PC-3 (cell line): ENCODE measurements around the gene LYZL1. TPM values are rescaled to one million over a fixed set of nuclear protein-coding genes. Genes with fewer than 3 reads are reported as not detected.
A peak's percentile ranks its signal among the peaks of the same experiment; 100 is the strongest.

Experiments
- ATAC-seq: fragments of 200-7000 bp; cut with Tn5 transposase; 2 replicates; pipeline ENCODE4 v1.9.1; 2020; ENCODE audit warnings: mild to moderate bottlenecking, moderate library complexity
- BruUV-seq: library from RNA; stranded (reverse); fragments of 400-500 nt; replicated peaks from 2 replicates; lab custom pipeline; 2021; lab: Mats Ljungman, UMichigan
- CTCF ChIA-PET: fragments of 300-600 bp; sonication (Branson Sonifier 250); formaldehyde crosslinking; loops from one replicate; lab custom pipeline; 2022; ENCODE audit warnings: antibody characterized with exemption; lab: Charles Lee
- POLR2A ChIA-PET: fragments of 300-600 bp; sonication (Branson Sonifier 250); formaldehyde crosslinking; loops from one replicate; lab custom pipeline; 2022; ENCODE audit warnings: antibody characterized with exemption; ENCODE audit not compliant: unreplicated experiment; lab: Charles Lee
- DNase-seq: peaks from one replicate; pipeline ENCODE4 v3.0.0-alpha.2; 2015
- H2AFZ ChIP-seq: fragments of 300-600 bp; sonication (generic); 2 replicates; pipeline ENCODE4 v1.6.0; 2016; ENCODE audit warnings: antibody characterized with exemption, low read length
- H3F3A ChIP-seq: fragments of 300-600 bp; sonication (generic); one replicate; pipeline ENCODE4 v1.6.0; 2017; ENCODE audit warnings: antibody characterized with exemption, low read length, control low read depth, mild to moderate bottlenecking; ENCODE audit not compliant: unreplicated experiment
- H3K27ac ChIP-seq: fragments of 300-600 bp; sonication (generic); 2 replicates; pipeline ENCODE4 v1.5.1; 2016; ENCODE audit warnings: mild to moderate bottlenecking, low read length
- H3K27me3 ChIP-seq: fragments of 300-600 bp; sonication (generic); 2 replicates; pipeline ENCODE4 v1.6.1; 2016; ENCODE audit warnings: low read length, mixed read lengths
- H3K36me3 ChIP-seq: fragments of 300-600 bp; sonication (generic); 2 replicates; pipeline ENCODE4 v1.6.1; 2016; ENCODE audit warnings: low read depth, mixed run types, low read length, mixed read lengths
- H3K4me1 ChIP-seq: fragments of 300-600 bp; sonication (generic); 2 replicates; pipeline ENCODE4 v1.5.1; 2016; ENCODE audit warnings: low read length; ENCODE audit not compliant: insufficient read depth
- H3K4me2 ChIP-seq: fragments of 300-600 bp; sonication (generic); 2 replicates; pipeline ENCODE4 v1.6.0; 2016; ENCODE audit warnings: low read length
- H3K4me3 ChIP-seq: fragments of 300-600 bp; sonication (generic); 2 replicates; pipeline ENCODE4 v1.5.1; 2016; ENCODE audit warnings: mild to moderate bottlenecking, low read length, mixed read lengths
- H3K79me2 ChIP-seq: fragments of 300-600 bp; sonication (generic); 2 replicates; pipeline ENCODE4 v1.6.1; 2017; ENCODE audit warnings: low read length, mixed read lengths
- H3K9ac ChIP-seq: fragments of 300-600 bp; sonication (generic); 2 replicates; pipeline ENCODE4 v1.6.0; 2016; ENCODE audit warnings: mild to moderate bottlenecking, low read length
- H3K9me2 ChIP-seq: fragments of 300-600 bp; sonication (generic); replicated peaks from 2 replicates; pipeline ENCODE4 v1.6.1; 2016; ENCODE audit warnings: mixed run types, low read length, mixed read lengths
- H3K9me3 ChIP-seq: fragments of 300-600 bp; sonication (generic); 2 replicates; pipeline ENCODE4 v1.6.1; 2016; ENCODE audit warnings: low read length, mixed read lengths
- H4K20me1 ChIP-seq: fragments of 300-600 bp; sonication (generic); 2 replicates; pipeline ENCODE4 v1.6.1; 2016; ENCODE audit warnings: low read length, mixed read lengths
- EZH2 ChIP-seq: fragments of 300-600 bp; sonication (generic); IDR thresholded peaks from one replicate; pipeline ENCODE4 v1.6.1; 2017; ENCODE audit warnings: antibody characterized with exemption, mild to moderate bottlenecking, low read length; ENCODE audit not compliant: unreplicated experiment
- EZH2phosphoT487 ChIP-seq: fragments of 300-600 bp; sonication (generic); IDR thresholded peaks from 2 replicates; pipeline ENCODE4 v1.6.1; 2018; ENCODE audit warnings: mild to moderate bottlenecking, antibody characterized with exemption, low read length, borderline replicate concordance
- intact Hi-C: fragments of 100-400 bp; cut with micrococcal nuclease; formaldehyde crosslinking; loops from 2 replicates; pipeline ENCODE4 v1.9.0; 2023
- total RNA-seq: library from RNA; depleted of rRNA; stranded (reverse); fragments of >200 nt; gene quantifications from 2 replicates; pipeline ENCODE4 v1.2.3, GENCODE V29; 2014
- TF ChIP-seq, protein P1 (sequence below): fragments of 300-600 bp; sonication (generic); conservative IDR thresholded peaks from 2 replicates; pipeline ENCODE4 v1.5.1; 2017; ENCODE audit warnings: antibody characterized with exemption, low read depth, mild to moderate bottlenecking, low read length

LYZL1 gene
- total RNA-seq, 1 experiment from 2014 or later = not detected

DNA sequence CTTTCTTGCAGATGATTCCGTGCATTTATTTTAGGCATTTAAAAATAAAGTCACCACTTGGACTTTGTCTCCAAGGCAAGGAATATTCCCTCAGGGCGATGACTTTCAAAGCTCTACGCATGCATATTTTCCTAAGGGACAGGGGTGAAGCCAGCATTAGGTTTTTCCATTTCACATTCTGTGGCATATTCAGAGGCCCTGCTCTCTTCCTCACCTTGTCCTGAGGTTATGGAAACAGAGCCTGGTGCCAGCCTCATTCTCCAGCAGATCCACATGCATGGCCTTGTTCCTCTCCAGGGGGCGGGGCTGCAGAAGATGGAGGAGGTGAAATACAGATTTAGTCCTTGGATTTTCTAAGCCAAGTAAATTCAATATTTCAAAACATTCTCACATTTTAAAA is 11.6 kb upstream of the LYZL1 start:
- ChIA-PET CTCF (no interaction called here), POLR2A (no interaction called here)
- H2AFZ ChIP-seq = no peak overlapping the region
- no peak overlapping the region for H3K9ac ChIP-seq
- TF ChIP-seq, protein P1, sequence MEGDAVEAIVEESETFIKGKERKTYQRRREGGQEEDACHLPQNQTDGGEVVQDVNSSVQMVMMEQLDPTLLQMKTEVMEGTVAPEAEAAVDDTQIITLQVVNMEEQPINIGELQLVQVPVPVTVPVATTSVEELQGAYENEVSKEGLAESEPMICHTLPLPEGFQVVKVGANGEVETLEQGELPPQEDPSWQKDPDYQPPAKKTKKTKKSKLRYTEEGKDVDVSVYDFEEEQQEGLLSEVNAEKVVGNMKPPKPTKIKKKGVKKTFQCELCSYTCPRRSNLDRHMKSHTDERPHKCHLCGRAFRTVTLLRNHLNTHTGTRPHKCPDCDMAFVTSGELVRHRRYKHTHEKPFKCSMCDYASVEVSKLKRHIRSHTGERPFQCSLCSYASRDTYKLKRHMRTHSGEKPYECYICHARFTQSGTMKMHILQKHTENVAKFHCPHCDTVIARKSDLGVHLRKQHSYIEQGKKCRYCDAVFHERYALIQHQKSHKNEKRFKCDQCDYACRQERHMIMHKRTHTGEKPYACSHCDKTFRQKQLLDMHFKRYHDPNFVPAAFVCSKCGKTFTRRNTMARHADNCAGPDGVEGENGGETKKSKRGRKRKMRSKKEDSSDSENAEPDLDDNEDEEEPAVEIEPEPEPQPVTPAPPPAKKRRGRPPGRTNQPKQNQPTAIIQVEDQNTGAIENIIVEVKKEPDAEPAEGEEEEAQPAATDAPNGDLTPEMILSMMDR = no peak
- TF ChIP-seq EZH2phosphoT487 (no peak), EZH2 (no peak)
- no TSS peak for BruUV-seq
- H3K4me3 ChIP-seq = no peak overlapping the region
- no peaks in the 10 kb centered on the region for H3K9me2 ChIP-seq
- peaks cover 7% of the 10 kb centered on the region; the same call in 1 of the 2 replicates for H3K4me1 ChIP-seq
- ATAC-seq = no peak
- H3K27ac ChIP-seq = no peak overlapping the region
- no peaks in the 10 kb centered on the region for H3K27me3 ChIP-seq
- H3K9me3 ChIP-seq = no peaks in the 10 kb centered on the region
- intact Hi-C loops = loop anchor here (2.0 kb wide), 1 partner anchor 20 kb away; no protein-coding TSS in a partner anchor
- no peaks in the 10 kb centered on the region for H4K20me1 ChIP-seq
- H3K4me2 ChIP-seq = no peak overlapping the region
- peak; percentile 16 for DNase-seq
- no peaks in the 10 kb centered on the region for H3K79me2 ChIP-seq
- no peaks in the 10 kb centered on the region for H3F3A ChIP-seq
- no peaks in the 10 kb centered on the region for H3K36me3 ChIP-seq

DNA sequence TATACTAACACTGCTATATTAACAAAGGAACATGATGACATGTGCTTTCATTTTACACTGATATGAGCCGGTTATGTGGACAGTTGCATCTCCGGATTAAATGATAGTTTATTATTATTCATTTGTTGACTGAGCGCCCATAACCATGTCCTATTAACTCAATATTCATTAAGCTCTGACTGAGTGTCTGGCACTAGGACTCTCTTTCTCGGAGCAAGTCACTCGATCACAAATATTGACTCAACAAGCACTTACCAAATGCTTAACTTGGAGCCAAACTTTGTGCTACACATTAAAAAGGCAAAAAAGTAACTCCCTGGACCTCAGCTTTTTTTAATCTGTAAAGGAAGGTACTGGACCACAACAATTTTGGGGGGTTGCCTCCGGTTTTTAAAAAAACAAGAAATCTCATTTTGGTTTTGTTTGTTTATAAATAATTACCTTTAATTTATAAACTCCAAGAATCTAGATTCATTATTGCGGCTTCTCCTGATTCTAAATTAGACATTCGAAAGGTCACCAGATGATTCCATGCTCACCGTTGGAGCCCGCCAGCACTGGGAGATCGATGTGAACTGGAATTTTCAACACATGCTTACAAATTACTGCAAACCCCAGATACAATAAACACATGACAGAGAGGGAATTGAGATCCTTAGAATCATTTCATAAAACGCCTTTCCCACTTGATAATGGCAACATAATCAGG is 8.9 kb upstream of the LYZL1 start:
- Histone ChIP-seq H3K9me3 (no peaks in the 10 kb centered on the region), H3K79me2 (no peaks in the 10 kb centered on the region), H3K4me1 (peaks cover 7% of the 10 kb centered on the region; the same call in 1 of the 2 replicates), H3F3A (no peaks in the 10 kb centered on the region), H3K9ac (no peak overlapping the region), H3K36me3 (no peaks in the 10 kb centered on the region), H3K27me3 (no peaks in the 10 kb centered on the region), H3K4me2 (peak overlapping the region; percentile 6), H3K27ac (no peak overlapping the region), H3K4me3 (no peak overlapping the region), H4K20me1 (no peaks in the 10 kb centered on the region), H3K9me2 (no peaks in the 10 kb centered on the region), H2AFZ (no peak overlapping the region)
- TF ChIP-seq, protein P1 = no peak
- no peak for TF ChIP-seq EZH2phosphoT487
- no peak for TF ChIP-seq EZH2
- no TSS peak for BruUV-seq
- CTCF ChIA-PET = no interaction called here
- intact Hi-C loops = loop anchor here (1.0 kb wide), 1 partner anchor 23 kb away; no protein-coding TSS in a partner anchor
- ATAC-seq = peak; percentile 60
- POLR2A ChIA-PET = no interaction called here
- peak; percentile 33 for DNase-seq

DNA sequence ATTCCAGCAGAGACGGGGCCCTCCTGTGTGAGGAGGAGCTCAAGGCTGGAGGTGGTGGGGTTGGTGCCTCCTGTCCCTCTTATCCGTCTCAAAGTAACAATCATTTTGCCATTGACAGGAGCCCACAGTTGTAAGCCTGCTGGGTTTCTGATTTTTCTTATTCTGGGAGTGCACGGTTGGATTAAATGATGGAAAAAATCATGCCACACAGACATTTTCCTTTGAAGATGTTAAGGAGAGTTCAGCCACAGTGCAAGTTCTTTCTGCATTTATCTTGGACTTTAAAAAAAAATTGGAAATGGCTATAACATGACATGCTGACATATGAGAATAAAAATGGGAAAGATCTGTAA is 8.4 kb upstream of the LYZL1 start:
- BruUV-seq = no TSS peak
- DNase-seq (no peak), ATAC-seq (no peak)
- no peaks in the 10 kb centered on the region for H3K9me2 ChIP-seq
- H3K4me3 ChIP-seq = no peak overlapping the region
- no peak overlapping the region for H3K9ac ChIP-seq
- H4K20me1 ChIP-seq = no peaks in the 10 kb centered on the region
- H3K9me3 ChIP-seq = no peaks in the 10 kb centered on the region
- H3K27ac ChIP-seq = no peak overlapping the region
- no peaks in the 10 kb centered on the region for H3K27me3 ChIP-seq
- no peak overlapping the region for H2AFZ ChIP-seq
- CTCF ChIA-PET = no interaction called here
- no peaks in the 10 kb centered on the region for H3F3A ChIP-seq
- no peak for TF ChIP-seq EZH2phosphoT487
- no peak for TF ChIP-seq EZH2
- TF ChIP-seq, protein P1 = no peak
- intact Hi-C loops = loop anchor here (1.0 kb wide), 1 partner anchor 23 kb away; no protein-coding TSS in a partner anchor
- H3K79me2 ChIP-seq = no peaks in the 10 kb centered on the region
- POLR2A ChIA-PET = no interaction called here
- no peak overlapping the region for H3K4me2 ChIP-seq
- peaks cover 7% of the 10 kb centered on the region; the same call in 1 of the 2 replicates for H3K4me1 ChIP-seq
- H3K36me3 ChIP-seq = no peaks in the 10 kb centered on the region
